SK-N-SH treated with all-trans-retinoic acid at 6 μM for 48 hours (cell line): Measurements from ENCODE around the gene RGL1.

ENCODE experiments used
- ARNTL ChIP-seq: fragments of 450-650 bp; formaldehyde crosslinking; IDR thresholded peaks from 2 replicates; pipeline ENCODE4 v1.5.0; 2020; ENCODE audit warnings: low read depth, mild to moderate bottlenecking, moderate library complexity, borderline replicate concordance
- CREB5 ChIP-seq: fragments of 250-450 bp; sonication (Bioruptor Pico); IDR thresholded peaks from 2 replicates; pipeline ENCODE4 v1.5.1; 2020; ENCODE audit warnings: low read depth, mild to moderate bottlenecking, moderate library complexity
- CSDC2 ChIP-seq: fragments of 250-450 bp; sonication (Bioruptor Pico); IDR thresholded peaks from 2 replicates; pipeline ENCODE4 v1.5.0; 2020; ENCODE audit warnings: mild to moderate bottlenecking, moderate library complexity
- GLIS3 ChIP-seq: fragments of 250-450 bp; sonication (Bioruptor Pico); IDR thresholded peaks from 2 replicates; pipeline ENCODE4 v1.5.0; 2020; ENCODE audit warnings: mild to moderate bottlenecking, moderate library complexity
- ISL1 ChIP-seq: fragments of 250-450 bp; sonication (Bioruptor Pico); IDR thresholded peaks from 2 replicates; pipeline ENCODE4 v2.1.2; 2022; ENCODE audit warnings: mild to moderate bottlenecking, moderate library complexity
- PATZ1 ChIP-seq: fragments of 250-450 bp; sonication (Bioruptor Pico); IDR thresholded peaks from 2 replicates; pipeline ENCODE4 v1.8.0; 2020; ENCODE audit warnings: mild to moderate bottlenecking, moderate library complexity, borderline replicate concordance
- POU6F1 ChIP-seq: fragments of 250-450 bp; sonication (Bioruptor Pico); IDR thresholded peaks from 2 replicates; pipeline ENCODE4 v1.8.0; 2021; ENCODE audit warnings: low read depth, mild to moderate bottlenecking, moderate library complexity, borderline replicate concordance
- RARB ChIP-seq: fragments of 250-450 bp; sonication (Bioruptor Pico); IDR thresholded peaks from 2 replicates; pipeline ENCODE4 v1.8.0; 2021; ENCODE audit warnings: mild to moderate bottlenecking, moderate library complexity
- SNAI2 ChIP-seq: fragments of 250-450 bp; sonication (Bioruptor Pico); IDR thresholded peaks from 2 replicates; pipeline ENCODE4 v1.5.0; 2020; ENCODE audit warnings: mild to moderate bottlenecking, moderate library complexity
- TCF4 ChIP-seq: fragments of 250-450 bp; sonication (Bioruptor Pico); IDR thresholded peaks from 2 replicates; pipeline ENCODE4 v1.8.0; 2021; ENCODE audit warnings: mild to moderate bottlenecking, moderate library complexity, borderline replicate concordance
- ZFP3 ChIP-seq: fragments of 250-450 bp; sonication (Bioruptor Pico); IDR thresholded peaks from 2 replicates; pipeline ENCODE4 v1.5.0; 2020; ENCODE audit warnings: mild to moderate bottlenecking, moderate library complexity
- ZFP30 ChIP-seq: fragments of 450-650 bp; formaldehyde crosslinking; IDR thresholded peaks from 2 replicates; pipeline ENCODE4 v1.5.0; 2022; ENCODE audit warnings: mild to moderate bottlenecking, moderate library complexity
- ZNF70 ChIP-seq: fragments of 450-650 bp; formaldehyde crosslinking; IDR thresholded peaks from 2 replicates; pipeline ENCODE4 v1.5.0; 2020; ENCODE audit warnings: mild to moderate bottlenecking, moderate library complexity
- ZNF8 ChIP-seq: fragments of 450-650 bp; formaldehyde crosslinking; IDR thresholded peaks from 2 replicates; pipeline ENCODE4 v1.5.0; 2020; ENCODE audit warnings: mild to moderate bottlenecking, moderate library complexity

- TF ChIP-seq PATZ1 (CRISPR knock-in tag) (no peak), ZFP30 (CRISPR knock-in tag) (no peak), GLIS3 (CRISPR knock-in tag) (no peak), TCF4 (CRISPR knock-in tag) (no peak), ISL1 (CRISPR knock-in tag) (no peak), RARB (no peak), ZNF8 (CRISPR knock-in tag) (no peak), SNAI2 (CRISPR knock-in tag) (no peak), CSDC2 (CRISPR knock-in tag) (no peak), CREB5 (CRISPR knock-in tag) (no peak), POU6F1 (CRISPR knock-in tag) (no peak), ZFP3 (CRISPR knock-in tag) (no peak), ARNTL (CRISPR knock-in tag) (no peak), ZNF70 (no peak)
These were observed 78.7 kb downstream of the RGL1 start for GRCh38 chr1:183883623-183884022.
